Choroid plexus epithelial cell (primary cell): Measurements from ENCODE around the gene PNLDC1.
"Not testable (repeated sequence)": the region's sequence is repeated elsewhere in the genome, so short reads cannot be mapped to it uniquely, and the experiment has no call there.

Experiments used
- DNase-seq: peaks from one replicate; pipeline ENCODE4 v3.0.0-alpha.2; 2010; ENCODE audit warnings: low read depth
- H3K4me3 ChIP-seq: 2 replicates; pipeline ENCODE4 v1.5.1; 2011; ENCODE audit warnings: low read depth, mild to moderate bottlenecking, control low read depth, low read length, moderate library complexity
- TF ChIP-seq, protein P1 (sequence below): conservative IDR thresholded peaks from 2 replicates; pipeline ENCODE4 v1.5.1; 2011; ENCODE audit warnings: low read depth, mild to moderate bottlenecking, control low read depth, inconsistent platforms, low read length, moderate library complexity

Gene PNLDC1

DNA sequence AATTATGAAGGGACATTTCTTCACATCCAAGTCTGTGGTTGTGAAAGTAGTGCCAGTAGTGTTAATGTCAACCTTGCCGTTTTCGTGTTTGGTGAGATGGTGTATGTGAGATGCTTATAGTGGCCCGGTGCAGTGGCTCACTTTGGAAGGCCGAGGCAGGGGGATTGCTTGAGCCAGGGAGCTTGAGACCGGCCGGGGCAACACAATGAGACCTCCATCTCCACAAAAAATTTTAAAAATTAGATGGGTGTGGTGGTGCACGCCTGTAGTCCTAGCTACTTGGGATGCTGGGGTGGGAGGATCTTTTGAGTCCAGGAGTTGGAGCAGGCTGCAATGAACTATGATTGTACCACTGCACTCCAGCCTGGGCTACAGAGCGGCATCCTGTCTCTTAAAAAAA, 37.4 kb downstream of the PNLDC1 start:
- TF ChIP-seq, protein P1, sequence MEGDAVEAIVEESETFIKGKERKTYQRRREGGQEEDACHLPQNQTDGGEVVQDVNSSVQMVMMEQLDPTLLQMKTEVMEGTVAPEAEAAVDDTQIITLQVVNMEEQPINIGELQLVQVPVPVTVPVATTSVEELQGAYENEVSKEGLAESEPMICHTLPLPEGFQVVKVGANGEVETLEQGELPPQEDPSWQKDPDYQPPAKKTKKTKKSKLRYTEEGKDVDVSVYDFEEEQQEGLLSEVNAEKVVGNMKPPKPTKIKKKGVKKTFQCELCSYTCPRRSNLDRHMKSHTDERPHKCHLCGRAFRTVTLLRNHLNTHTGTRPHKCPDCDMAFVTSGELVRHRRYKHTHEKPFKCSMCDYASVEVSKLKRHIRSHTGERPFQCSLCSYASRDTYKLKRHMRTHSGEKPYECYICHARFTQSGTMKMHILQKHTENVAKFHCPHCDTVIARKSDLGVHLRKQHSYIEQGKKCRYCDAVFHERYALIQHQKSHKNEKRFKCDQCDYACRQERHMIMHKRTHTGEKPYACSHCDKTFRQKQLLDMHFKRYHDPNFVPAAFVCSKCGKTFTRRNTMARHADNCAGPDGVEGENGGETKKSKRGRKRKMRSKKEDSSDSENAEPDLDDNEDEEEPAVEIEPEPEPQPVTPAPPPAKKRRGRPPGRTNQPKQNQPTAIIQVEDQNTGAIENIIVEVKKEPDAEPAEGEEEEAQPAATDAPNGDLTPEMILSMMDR, result no peak
- H3K4me3 ChIP-seq, result no peak overlapping the region
- no peak for DNase-seq

DNA sequence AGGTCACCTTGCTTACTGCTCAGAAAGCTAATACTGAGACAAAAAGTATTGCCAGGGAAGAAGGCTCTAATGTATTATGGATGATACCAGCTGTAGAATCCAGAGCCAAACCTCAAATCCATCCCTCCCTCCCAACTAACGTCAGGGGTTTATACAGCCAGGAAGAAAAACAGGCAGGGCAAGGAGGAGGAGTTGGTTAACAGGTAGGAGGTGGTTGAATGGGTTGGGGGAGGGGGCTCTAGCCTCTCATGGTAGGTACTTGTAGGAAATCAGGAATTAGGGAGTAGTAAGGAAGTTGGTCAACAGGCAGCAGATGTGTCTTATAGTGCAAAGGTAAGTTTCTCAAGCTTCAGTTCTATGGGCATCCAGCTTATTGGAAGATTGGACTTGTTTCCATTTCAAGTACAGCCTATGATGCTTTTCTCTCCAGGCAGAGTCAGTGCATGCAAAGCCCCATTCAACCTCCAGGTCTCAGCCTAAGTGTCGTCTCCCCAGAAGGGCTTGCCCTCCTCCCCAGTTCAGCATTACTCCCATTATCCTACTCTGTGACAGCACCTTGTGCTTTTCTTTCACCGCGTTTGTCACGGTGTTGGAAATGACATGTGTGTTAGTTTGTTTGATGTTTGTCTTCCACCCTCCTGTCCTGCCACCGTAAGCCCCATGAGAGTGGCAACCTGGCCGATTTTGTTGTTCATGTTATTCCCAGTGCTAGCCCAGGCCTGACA, 38.1 kb downstream of the PNLDC1 start:
- DNase-seq, result no peak
- TF ChIP-seq, protein P1, result no peak

DNA sequence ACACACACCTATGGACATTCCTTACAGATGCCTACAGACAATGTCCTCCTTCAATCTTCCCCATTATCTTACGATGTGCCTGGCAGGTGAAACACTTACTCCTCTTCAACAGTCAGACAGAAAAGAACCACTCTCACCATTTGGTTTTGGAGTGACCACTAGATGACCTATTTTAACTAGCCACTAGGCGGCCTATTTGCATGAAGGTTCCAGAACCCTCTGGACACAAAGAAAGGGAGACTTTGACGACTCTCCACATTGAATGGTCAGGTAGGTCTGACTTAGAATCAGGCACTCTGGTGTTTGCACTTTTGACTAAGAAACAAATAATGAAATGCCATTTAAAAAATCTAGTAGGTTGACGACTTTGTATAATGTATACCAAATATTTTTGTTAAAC, 42.0 kb downstream of the PNLDC1 start:
- DNase-seq, result peak; percentile 28
- no peak overlapping the region for H3K4me3 ChIP-seq
- TF ChIP-seq, protein P1, result peak; percentile 56

More for the DNA sequence above, 38.1 kb downstream of the PNLDC1 start:
- H3K4me3 ChIP-seq, result no peak overlapping the region

DNA sequence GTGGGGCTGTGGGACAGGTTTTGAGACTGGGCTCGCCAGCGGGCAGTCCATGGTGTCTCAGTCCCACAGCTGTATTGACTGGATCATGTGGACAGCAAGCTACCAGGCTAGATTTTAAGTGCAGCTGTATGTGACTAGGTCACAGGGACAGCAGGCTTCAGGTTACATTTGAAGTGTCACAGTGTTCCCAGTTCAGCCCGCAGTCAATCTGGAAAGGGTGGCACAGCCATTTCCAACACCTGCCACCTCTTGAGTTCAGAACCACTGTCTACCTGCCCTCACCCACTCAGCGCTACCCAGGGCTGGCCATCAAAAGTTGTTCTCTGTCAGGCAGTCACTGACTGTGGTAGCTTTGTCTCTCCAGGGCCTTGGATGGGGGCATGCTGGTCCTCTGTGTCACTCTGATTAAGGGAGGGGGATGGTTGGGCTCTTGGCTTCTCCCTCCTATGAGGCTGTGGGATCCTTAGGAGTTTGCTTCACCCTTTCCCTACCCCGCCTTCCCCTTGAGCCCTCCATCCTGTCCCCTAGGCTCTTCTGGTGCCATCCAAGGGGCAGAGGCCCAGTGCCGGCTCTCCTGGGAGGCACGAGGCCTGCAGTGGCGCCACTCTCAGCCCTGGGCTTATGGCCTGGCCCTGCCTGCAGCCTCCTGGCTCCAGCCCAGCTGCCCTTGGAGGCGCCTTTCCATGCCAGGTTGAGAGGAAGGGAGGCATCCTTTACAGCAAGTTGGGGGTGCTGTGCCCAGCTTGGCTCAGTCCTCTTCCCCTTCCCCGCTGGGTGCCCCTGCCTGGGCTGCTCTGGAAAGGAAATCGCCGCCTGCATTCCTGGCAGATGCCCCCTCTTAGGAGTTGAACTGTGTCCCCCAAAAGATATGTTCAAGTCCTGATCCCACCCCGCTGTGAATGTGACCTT, 44.9 kb downstream of the PNLDC1 start:
- H3K4me3 ChIP-seq, result no peak overlapping the region
- TF ChIP-seq, protein P1, result no peak
- DNase-seq, result no peak

DNA sequence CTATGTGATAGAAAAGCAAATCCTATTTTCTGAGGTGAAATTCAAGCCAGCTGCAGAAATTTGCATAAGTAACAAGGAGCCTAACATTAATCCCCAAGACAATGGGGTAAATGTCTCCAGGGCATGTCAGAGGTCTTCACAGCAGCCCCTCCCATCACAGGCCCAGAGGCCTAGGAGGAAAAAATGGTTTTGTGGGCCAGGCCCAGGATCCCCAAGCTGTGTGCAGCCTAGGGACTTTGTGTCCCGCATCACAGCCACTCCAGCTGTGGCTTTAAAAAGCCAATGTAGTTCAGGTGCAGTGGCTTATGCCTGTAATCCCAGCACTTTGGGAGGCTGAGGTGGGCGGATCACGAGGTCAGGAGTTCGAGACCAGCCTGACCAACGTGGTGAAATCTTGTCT, 48.5 kb downstream of the PNLDC1 start:
- not testable (repeated sequence) for H3K4me3 ChIP-seq, DNase-seq

DNA sequence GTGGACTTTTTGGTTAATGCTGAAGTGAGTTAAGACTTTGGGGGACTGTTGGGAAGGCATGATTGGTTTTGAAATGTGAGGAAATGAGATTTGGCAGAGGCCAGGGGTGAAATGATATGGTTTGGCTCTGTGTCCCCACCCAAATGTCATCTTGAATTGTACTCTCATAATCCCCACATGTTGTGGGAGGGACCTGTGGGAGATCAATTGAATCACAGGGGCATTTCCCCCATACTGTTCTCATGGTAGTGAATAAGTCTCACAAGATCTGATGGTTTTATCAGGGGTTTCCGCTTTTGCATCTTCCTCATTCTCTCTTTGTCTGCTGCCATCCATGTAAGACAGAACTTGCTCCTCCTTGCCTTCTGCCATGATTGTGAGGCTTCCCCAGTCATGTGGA, 49.8 kb downstream of the PNLDC1 start:
- not testable (repeated sequence) for H3K4me3 ChIP-seq, DNase-seq

DNA sequence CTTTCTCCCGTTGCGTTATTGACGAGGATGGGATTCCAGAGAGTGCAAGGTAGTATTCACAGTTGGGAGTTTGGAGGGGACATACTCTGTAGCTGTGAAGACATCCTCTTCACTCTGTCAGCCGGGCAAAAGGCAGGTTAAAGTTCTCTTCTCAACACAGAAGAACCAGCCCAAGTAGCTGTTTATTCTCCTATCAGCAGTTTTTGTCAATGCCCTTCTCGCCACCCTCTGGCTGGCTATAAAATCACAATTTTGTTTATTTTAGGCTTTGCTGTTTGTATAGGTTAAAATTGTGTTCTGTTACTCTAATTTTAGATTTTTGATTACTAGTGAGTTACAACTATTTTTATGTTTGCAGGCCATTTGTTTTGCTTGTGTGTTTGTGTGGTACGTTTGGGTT, 52.8 kb downstream of the PNLDC1 start:
- TF ChIP-seq, protein P1, result peak; percentile 27

DNA sequence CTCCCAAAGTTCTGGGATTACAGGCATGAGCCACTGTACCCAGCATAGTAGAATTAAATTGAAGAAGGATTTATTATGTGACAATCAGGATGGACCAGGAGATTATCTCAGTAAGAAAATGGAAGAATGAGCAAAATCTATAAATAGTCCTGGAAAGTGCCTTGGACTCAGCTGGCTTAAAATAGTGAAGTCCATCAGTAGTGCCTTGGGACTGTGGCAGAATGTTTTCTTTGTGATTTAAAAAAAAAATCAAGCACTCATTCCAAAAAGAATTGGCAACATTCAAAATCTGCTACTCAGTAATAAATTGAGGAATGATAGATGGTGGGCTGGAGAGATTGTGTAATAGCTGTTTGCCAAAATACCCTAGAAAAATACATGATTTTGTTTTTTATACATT, 53.7 kb downstream of the PNLDC1 start:
- TF ChIP-seq, protein P1, result no peak
- H3K4me3 ChIP-seq, result no peak overlapping the region
- DNase-seq, result no peak

More for the DNA sequence above, 52.8 kb downstream of the PNLDC1 start:
- no peak for DNase-seq
- no peak overlapping the region for H3K4me3 ChIP-seq
